NCI-H524 (cell line): ENCODE results near the gene LCN1.
A peak's percentile ranks its signal among the peaks of the same experiment; 100 is the strongest.

Experiments used
- DNase-seq, 2 experiments: peaks; one replicate each; lab custom pipeline; 2025; lab: John Stamatoyannopoulos, UW

The LCN1 gene

DNA sequence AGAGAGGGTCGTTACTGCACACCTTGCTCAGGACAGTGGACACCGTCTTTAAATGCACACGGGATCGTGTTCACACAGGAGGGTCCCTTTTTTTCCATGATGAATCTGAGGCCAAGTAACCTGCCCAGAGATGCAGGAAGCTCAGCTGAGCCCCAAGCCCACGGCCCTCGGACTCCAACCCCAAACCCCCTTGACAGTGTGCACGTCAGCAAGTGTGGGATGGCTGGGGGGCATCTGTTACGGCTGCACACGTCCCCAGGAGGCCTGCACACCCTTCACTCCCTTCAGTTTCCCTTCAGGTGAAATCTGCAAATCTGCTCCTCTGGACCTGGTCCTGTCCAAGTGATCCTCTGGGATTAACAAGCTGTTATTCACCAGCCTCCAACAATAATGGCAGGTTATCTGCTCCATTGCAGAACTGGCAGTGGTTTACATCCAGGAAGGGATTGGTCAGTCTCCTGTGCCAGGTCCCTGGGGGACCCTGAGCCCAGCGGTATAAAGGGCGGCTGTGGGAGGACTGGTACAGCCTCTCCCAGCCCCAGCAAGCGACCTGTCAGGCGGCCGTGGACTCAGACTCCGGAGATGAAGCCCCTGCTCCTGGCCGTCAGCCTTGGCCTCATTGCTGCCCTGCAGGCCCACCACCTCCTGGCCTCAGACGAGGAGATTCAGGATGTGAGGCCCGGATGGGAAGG lies at the start of gene LCN1:
Gene LCN1 (plus strand): TSS at position 525 of the 692 bp plus-strand sequence. CDS start 58 bp downstream, at position 583.
- no peak for DNase-seq

DNA sequence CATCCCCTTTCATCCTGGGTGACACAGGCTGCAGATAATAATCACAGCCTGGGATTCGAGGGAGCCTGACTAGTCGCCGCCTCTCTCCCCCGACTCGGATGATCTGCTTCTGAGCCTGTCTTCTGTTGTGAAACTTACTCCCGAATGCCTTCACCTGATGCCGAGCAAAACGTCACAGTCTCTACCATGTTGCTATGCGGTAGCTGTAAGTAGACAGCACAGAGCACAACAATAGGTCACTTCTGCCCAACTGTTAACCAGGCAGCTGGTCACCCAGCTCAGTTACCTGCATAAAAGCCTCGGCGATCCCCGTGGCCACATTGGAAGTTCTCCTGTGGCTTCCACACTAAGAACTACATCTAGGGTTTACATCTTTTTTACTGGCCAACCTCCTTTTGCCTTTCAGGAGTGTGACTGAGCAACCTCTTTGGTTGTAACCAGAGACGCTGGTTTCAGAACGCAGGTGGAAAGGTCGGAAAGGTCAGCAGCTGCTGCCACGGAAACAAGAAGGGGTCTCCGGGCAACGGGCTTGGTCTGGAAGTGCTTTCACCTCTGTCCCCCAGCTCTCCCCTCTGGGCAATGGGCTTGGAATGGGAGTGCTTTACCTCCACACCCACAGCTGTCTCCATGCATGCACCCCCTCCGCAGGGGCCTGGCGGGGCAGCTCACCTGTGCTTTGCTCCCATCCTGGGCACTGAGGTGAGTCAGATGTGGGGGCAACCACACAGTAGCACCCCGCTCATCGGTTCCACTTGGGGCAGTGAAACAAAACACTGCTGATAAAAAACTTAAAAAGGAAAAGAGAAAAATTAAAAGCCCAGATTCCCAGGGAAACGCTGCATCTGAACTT lies 49.2 kb upstream of the LCN1 start:
- no peak for DNase-seq

DNA sequence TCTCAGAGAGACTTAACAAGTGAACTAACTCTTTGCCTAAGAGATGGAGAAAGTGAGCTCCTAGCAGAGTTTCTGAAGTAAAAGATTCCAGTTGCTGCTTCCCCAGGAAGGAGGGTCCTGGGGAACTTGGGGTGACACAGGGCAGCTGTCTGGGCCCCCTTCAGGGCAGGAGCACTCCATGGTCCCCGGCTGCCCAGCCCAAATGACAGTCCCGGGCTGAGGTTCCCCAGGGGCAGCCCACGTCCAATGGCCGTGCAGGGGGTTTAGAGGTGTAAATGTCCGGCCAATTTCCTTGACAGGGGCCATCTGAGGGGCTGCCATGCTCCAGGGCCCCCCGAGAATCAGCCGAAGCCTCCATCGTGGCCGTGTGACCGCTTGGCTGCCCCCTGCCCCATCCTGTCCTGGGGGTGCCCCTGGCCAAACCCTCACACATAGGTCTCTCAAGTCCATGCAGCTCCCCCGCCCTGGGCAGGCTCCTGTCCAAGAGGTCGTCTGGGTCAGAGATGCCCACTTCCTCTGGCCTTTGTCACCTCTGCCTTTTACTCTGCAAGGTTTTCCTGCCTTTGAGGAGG lies 47.2 kb upstream of the LCN1 start:
- DNase-seq, result no peak

DNA sequence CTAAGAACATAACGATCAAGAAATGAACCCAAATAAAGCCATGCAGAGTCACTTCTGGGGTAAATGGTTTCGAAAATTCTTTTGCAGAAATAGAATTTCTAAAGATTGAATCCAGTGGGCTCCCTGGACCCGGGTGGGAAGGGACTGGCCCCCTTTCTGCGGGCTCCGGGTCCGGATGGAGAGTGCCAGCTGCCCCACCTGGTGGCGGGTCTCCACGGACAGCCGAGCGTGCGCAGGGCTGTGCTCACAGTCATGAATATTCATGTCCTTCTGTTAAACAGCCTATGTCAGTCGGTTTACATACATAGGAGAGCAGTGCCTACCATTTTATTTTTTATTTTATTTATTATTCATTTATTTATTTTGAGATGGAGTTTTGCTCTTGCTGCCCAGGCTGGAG lies 46.3 kb upstream of the LCN1 start:
- DNase-seq, result peak; percentile 38 to 84

DNA sequence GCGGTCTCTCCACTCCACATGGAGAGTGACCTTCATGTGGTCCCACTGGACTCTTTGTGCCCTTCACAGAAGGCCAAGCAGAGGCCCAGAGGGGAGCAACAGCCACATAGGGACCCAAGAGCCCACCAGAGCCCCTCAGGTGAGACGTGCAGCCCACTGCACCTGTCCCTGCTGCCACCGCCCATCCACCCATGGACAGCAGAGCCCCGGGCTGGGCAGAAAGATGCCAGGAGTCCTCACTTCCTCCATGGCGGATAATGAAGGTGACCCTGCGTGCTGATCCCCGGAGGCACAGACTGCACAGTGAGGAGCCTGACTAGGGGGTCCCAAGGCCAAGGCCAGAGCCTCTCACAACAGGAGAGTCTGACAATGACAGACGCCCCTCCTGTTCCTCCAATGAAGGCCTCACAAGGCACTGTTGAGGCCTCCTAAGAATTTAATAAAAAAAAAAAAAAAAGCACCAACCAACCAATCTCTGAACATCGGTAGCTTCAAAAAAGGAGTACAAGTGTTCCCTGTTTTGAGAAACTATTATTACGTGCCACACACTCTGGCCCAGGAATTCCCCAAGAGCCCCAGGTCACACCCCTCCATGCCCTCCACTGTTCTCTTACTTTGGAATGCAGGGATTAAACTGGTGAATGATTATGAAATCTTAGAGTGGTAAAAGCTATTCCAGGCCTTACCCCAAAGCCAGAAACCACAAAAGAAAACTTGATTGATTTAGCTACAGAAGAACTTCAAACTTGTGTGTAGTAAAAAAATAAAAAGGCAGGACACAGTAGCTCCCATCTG lies 44.5 kb upstream of the LCN1 start:
- DNase-seq, result no peak

DNA sequence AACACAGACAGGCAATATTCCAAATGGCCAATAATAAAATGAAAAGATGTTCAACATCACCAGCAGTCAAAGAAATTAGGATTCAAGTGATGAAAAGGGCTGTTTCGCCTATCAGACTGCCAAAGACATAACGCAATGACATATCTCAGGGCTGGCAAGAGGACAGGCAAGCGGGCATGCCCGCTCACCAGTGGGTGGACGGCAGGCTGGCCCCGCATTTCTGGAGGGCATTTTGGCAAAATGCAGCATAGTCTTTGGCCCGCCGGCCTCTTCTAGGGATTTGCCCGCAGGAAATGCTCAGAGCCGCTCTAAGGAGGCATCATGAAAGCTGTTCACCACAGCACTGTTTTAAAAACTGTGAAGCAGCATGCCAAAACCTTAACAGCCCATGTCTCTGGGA lies 43.0 kb upstream of the LCN1 start:
- DNase-seq, result no peak

DNA sequence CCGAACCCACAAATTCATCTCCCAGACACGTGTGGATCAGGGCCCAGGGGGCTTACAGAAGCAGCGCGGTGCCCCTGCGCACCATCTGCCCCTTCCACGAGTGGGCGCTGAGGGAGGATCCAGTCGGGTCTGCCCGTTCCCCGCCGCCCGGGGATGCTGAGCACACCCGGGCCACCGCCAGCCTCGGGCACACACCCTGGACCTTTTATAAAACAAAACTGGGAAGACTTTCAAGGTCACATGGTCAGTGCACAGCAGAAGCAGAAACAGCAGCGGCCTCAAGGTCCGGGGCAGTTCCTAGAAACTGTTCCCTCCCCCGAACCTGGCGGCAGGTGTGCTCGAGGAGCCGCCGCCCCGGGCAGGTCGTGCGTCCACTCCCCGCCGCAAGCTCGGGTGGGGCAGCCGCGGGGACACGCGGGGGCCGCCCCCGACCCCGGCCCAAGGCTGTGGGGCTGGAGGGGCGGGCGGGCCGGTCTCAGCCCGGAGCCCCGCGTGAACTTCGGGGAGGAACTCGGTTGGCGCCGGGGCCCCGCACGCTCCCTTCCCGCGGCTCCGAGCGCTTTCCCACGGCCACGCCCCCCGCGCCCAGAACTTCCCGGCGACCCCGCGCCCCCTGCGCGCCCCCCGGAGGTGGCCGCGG lies 42.3 kb upstream of the LCN1 start:
- peak in 1 of 2 experiments; percentile 51 for DNase-seq

DNA sequence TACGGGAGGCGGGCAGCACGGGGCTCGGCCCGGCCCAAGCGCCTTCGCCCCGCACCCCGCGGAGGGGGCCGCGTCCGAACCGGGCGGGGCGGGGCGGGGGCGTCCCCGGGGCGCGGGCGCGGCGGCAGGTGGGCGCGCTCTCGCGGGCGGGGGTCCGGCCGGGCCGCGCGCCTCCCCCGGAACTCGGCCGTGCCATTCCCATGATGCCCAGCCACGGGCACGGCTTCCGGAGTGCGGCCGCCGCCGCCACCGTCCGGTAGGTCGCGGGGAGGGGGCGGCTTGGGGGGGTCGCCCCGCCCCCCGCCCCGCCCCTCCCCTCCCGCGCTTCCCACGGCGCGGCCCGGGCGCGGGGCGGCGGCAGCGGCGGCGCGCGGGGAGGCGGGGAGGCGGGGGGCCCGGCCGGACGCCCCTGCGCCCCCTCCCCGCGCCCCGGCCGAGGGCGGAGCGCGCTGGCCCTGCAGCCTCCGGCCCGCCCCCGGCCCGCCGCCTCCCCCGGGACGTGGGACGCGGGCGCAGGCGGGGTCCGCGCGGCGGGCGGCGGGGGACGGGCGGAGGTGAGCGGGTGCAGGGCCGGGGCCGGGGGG lies 41.7 kb upstream of the LCN1 start, which contains the start of gene PPP1R26:
Gene PPP1R26 (plus strand): TSS at position 314 of the 584 bp plus-strand sequence. CDS start 4,729 bp downstream, outside the sequence.
- peak in 1 of 2 experiments; percentile 57 for DNase-seq

DNA sequence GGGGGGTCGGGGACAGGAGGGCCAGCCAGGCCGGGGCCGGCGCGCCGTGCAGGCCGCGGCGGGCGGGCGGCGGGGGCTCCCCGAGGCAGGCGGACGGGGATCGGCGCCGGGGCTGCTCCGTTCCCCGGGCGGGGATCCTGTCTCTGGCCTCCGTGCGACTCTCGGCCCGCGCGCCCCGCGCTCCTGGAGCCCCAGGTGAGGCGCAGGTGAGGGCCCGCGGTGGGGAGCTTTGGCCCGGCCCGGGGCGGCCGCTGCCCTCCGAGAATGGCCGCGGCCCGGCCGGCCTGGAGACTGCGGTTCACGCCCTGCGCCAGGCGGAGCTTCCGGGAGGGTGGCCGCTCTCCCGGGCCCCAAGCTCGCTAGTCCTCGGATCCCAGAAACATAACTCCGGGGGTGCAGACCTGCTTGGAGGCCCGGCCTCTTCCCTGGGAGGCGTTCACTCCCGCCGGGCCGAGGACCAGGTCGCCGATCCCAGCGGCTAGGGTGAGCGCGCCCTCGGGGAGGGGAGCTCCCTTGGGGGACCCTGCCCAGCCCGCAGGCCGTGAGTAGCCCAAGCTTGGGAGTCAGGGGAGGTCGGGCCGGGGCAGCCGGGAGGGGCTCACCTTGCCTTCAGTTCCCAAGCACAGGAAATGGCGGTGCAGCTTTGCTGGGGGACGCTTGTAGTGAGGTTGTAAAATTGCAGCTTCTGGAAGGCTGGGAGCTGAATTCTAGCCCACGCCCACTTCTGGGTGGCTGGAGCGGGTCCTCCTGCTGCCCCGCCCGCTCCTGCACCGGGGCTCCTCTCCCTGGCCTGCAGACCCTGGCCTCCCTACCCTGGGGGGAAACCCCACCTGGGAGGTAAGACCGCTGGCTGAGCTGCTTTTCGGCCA lies 40.9 kb upstream of the LCN1 start:
- peak in 1 of 2 experiments; percentile 36 for DNase-seq

DNA sequence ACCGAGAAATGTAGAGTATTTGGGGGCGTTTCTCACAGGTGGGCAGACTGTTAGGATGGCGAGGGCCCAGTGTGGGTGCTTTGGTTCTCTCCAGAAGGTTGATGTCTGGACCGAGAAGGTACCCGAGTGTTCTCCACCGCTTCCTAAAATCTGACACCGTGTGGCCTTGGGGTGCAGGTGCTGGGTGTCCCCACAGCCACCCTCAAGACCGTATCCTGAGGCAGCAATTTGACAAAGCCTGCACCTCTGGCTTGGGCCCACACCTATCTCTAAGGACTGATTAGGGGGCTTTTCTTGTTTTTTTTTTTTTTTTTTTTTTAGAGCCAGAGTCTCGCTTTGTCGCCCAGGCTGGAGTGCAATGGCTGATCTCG lies 40.3 kb upstream of the LCN1 start:
- DNase-seq, result no peak

DNA sequence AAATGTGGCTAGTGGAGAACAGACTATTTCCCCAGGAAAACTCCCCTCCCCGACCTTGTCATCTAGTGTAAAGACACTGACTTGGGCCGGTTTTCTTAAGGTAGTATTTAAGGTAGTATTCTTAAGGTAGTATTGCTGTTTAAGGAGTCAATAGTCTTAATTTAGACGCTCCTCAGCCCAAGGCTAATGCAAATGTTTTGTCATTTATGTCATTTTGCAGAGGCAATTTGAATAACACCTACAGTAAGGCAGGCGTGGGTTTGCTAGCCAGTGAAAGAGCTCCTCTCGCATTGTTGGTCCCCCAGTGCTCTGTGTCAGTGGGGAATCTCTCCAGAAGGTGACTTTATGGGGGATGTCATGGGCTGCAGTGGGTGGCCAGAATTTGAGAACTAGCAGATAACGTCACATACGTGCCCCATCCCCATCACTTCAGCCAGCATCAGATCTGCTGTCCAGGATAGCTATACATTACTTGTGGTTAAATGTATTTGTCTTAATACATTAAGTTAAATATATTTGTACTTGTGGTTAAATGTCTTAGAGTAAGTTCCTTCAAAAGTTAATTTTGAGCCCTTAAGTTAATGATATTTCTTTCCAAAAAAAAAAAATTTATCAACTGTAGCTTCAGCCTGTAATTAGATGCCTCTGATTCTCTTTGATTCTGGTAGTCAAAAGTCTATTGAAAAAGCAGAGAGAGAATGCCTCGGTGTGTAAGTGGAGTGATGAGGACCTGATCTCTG lies 39.1 kb upstream of the LCN1 start:
- DNase-seq, result no peak

DNA sequence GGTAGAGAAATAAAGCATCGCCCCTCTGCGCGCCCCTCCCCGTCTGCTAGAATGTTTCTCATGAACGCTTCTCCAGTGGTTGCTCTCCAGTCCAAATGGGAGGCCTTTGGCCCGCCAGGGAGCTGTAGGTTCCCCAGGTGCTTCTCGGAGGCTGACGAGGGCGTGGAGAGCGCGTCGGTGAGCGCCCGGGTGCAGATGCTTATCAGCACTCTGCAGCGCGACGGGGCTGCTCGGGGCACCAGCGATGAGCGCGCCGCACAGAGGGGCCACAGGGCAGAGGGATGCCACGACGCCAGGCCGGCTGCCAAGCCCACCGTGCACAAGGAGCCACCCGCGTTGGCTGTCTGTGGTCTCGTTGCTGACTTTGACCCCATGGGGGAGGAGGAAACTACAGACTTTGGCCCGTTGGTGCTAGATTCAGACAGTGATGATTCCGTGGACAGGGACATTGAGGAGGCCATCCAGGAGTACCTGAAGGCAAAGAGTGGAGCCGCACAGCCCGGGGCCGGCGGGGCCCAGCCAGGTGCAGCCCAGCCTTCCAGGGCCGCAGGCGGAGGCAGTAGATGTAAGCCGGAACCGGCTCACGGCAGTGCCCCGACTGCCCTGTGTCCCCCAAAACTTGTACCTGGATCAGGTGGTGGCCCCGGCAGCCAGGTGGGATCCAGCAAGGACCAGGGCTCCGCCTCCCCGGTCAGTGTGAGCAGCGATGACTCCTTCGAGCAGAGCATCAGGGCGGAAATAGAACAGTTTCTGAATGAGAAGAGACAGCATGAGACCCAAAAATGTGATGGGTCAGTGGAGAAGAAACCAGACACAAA lies 36.6 kb upstream of the LCN1 start:
- no peak for DNase-seq

DNA sequence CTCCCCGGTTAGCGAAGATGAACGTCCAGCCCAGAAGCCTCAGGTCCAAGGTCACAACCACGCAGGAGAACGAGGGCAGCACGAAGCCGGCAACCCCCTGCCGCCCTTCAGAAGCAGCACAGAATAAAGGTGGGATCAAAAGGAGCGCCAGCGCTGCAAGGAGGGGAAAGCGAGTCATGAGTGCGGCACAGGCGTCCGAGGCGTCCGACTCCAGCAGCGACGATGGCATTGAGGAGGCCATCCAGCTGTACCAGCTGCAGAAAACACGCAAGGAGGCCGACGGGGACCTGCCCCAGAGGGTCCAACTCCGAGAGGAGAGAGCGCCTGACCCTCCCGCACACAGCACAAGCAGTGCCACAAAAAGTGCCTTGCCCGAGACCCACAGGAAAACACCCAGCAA lies 35.9 kb upstream of the LCN1 start:
- DNase-seq, result no peak

DNA sequence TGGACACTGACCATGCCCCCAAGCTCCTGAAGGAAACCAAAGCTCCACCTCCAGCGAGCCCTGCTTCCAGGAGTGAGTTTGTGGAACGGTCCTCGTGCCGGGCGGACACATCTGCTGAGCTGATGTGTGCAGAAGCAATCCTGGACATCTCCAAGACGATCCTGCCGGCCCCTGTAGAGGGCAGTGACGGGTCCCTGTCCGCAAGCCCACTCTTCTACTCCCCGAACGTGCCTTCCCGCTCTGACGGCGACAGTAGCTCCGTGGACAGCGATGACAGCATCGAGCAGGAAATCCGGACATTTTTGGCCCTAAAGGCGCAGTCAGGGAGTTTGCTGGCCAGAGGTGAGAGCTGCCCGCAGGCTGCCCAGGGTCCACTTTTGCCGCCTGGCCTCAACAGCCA lies 35.4 kb upstream of the LCN1 start:
- no peak for DNase-seq

DNA sequence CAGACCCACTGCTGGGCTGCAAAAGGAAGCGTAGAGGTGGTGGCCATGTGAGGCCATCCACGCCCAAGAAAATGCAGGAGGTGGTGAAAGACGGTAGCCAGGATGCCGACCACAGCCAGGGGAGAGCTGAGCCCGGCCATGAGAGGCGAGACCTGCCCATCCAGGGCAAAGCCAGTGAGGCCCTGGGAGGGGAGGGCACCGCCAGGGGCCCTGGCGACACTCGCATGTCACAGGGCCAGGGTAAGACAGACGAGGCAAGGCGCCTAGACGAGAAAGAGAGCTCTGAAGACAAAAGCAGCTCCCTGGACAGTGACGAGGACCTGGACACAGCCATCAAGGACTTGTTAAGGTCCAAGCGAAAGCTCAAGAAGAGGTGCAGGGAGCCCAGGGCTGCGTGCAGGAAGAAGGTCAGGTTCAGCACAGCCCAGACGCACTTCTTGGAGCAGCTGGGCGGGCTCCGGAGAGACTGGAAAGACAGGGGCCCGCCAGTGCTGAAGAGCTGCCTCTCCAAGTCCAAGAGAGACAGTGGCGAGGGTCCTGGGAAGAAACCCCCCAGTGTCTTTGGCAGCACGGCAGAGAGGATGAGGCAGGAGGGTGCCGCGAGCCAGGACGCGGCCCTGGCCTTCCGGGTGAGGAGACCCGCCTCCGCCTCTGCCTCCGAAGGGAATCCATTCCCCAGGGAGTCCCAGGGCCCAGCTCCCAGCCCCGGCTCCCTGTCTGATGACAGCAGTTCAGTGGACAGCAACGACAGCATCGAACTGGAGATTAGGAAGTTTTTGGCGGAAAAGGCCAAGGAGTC lies 34.8 kb upstream of the LCN1 start:
- DNase-seq, result no peak

DNA sequence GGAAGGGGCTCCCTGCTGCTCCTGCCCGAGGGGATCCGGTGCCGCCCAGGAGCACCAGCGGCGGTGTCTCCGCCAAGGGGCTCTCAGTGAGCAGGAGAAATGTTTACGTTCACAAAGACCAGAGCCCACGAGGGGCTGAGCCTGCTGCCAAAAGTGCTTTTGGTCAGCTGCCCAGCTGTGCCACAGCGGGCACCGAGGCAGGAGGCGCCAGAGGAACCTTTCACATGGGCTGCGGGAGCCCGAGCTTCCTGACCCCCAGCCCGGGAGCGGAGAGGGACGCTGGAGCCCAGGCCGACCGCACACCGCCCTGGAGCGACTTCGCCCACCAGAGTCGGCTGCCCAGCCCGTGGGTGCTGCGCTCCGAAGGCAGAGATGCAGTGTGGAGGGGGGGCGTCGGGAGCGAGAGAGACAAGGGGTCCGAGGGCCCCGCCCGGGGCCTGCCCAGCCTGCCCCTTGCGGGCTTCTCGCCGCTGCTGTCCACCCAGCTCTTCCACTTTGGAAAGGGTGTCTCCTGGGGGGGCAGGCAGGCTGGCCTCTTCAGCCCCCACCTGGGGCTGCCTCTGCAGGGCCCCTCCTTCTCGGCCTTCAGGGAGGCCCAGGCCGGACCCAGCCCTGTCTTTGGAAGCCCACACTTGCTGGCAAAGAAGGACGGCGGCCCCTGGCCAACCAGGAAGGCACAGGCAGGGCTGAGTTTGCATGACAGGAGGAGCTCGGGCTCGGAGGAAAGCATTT lies 33.8 kb upstream of the LCN1 start:
- DNase-seq, result no peak

DNA sequence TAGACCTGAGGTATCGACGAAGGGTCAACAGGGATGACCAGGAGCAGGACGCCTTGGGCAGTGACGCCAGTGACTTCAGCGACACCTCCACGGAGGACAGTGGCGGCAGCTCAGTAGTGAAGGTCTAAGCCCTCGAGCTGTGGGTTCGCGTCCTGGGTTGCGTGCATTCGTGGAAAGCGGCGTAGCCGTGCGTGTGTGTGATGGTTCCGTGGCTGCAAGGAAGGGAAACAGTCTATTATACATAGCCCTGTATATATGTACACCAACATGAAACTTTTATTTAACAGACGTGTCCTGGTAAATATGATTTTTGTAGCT lies 33.3 kb upstream of the LCN1 start:
- no peak for DNase-seq
